Hematopoietic multipotent progenitor cell treated with erythropoietin and hydrocortisone succinate and interleukin-3 and kit ligand, for 4 days (in vitro differentiated cells): ENCODE data around the gene NYNRIN.

Experiments
- DNase-seq: peaks from one replicate; pipeline ENCODE4 v3.0.0-alpha.2; 2015

NYNRIN gene

DNA sequence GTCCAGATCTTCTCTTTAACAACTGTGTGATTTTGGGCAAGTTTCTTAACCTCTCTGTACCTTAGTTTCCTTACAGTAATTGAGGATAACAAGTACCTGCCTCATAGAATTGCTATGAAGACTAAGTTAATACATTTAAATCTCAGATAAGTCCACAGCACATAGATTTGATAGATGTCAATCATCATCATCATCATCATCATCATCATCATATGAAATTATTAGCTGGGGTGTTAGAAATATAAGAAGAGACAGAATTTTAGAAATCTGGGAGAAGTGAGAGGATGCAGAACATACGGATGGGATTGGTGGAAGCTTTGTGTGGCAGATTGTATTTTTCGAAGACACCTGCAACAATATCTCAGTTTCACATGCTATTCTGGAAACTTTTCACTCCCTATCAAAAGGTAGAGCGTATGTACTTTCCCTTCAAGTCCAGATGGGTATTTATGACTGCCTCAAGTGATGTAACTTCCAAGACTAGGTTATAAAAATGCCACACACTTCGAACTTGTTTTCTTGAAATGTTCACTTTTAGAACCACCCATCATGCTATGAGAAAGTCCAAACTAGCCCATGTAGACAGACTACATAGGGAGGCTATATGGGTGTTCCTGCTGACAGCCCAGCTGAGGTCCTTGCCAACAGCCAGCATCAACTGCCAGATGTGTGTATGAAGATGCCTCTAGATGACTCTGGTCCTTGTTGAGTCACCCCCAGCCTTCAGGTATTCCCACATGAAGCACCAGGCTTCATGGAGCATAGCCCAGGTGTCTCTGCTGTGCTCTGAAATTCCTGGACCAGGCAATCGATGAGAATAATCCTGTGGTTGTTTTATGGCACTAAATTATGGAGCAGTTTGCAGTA, 64.4 kb downstream of the NYNRIN start:
- no peak for DNase-seq

- DNase-seq = no peak
Observed at GRCh38 chr14:24463884-24464785, 65.3 kb downstream of the NYNRIN start.

DNA sequence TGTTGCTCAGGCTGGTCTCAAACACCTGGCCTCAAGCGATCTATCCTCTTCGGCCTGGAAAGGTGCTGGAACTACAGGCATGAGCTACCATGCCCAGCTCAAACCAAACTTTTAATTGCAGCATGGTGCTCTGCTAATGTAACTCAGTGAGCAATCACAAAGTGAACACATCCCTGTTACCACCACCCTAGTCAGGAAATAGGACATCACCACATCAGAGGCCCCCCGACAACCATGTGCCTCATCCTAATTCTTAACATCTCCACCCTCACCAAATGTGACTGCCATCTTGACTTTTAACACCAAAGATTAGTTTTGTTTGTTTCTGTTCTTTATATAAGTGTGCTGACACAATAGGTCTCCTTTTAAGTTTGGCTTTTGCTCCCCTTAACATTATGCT, 66.6 kb downstream of the NYNRIN start:
- DNase-seq = no peak

DNA sequence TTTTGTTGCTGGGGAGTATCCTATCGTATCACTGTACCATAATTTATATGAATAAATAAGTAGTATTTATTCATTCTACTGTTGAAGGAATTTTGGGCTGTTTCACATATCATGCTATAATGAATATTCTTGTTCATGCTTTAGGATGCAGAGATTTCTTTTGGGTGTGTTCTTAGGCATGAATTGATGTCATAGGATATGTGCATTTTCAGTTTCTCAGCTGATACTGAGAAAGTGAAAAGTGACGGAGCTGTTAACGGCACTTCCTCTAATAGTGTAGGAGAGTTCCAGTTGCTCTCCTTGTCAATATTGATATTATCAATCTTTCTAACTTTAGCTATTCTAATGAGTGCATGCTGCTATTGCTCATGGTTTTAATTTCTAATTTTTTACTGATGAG, 67.0 kb downstream of the NYNRIN start:
- no peak for DNase-seq
